Mesenchymal stem cell (in vitro differentiated cells and primary cell): ENCODE data around the gene ZNF71.
"Not testable (repeated sequence)": the region's sequence is repeated elsewhere in the genome, so short reads cannot be mapped to it uniquely, and the experiment has no call there.

Experiments used
- DNase-seq: peaks from one replicate; pipeline ENCODE4 v3.0.0-alpha.2; 2013
- H2AFZ ChIP-seq: one replicate; pipeline ENCODE4 v1.6.1; 2013; ENCODE audit warnings: low read depth, mild to moderate bottlenecking, control low read depth, inconsistent platforms, low read length, moderate library complexity
- H2AK5ac ChIP-seq: 2 replicates; pipeline ENCODE4 v1.6.1; 2013; ENCODE audit warnings: low read length, moderate library complexity, mild to moderate bottlenecking, inconsistent platforms; ENCODE audit not compliant: severe bottlenecking
- H2BK120ac ChIP-seq: one replicate; pipeline ENCODE4 v1.6.1; 2013; ENCODE audit warnings: low read depth, mild to moderate bottlenecking, inconsistent platforms, low read length, moderate library complexity
- H2BK12ac ChIP-seq, 2 experiments: one replicate each; pipeline ENCODE4 v1.6.1; 2013; ENCODE audit warnings: inconsistent platforms in 2 of 2, low read length in 2 of 2, mild to moderate bottlenecking in 2 of 2, moderate library complexity in 2 of 2, control low read depth in 1 of 2
- H2BK15ac ChIP-seq: one replicate; pipeline ENCODE4 v1.6.1; 2013; ENCODE audit warnings: mild to moderate bottlenecking, low read depth, inconsistent platforms; ENCODE audit not compliant: poor library complexity, severe bottlenecking
- H2BK5ac ChIP-seq: 2 replicates; pipeline ENCODE4 v1.6.1; 2013; ENCODE audit warnings: low read depth, mild to moderate bottlenecking, low read length, control low read depth, inconsistent platforms; ENCODE audit not compliant: poor library complexity, severe bottlenecking
- H3K14ac ChIP-seq, 2 experiments: one replicate each; pipeline ENCODE4 v1.6.1; 2013; ENCODE audit warnings: inconsistent platforms in 2 of 2, low read length in 2 of 2, control low read depth in 1 of 2, mild to moderate bottlenecking in 1 of 2, moderate library complexity in 1 of 2
- H3K18ac ChIP-seq, 2 experiments: one replicate each; pipeline ENCODE4 v1.6.1; 2013; ENCODE audit warnings: inconsistent platforms in 2 of 2, low read length in 2 of 2, control low read depth in 1 of 2, low read depth in 1 of 2, mild to moderate bottlenecking in 1 of 2
- H3K23ac ChIP-seq, 2 experiments: one replicate each; pipeline ENCODE4 v1.6.1; 2013; ENCODE audit warnings: inconsistent platforms in 2 of 2, low read length in 2 of 2, mild to moderate bottlenecking in 2 of 2, moderate library complexity in 2 of 2, control low read depth in 1 of 2
- H3K27ac ChIP-seq: 2 replicates; pipeline ENCODE4 v1.5.1; 2013; ENCODE audit warnings: mild to moderate bottlenecking, moderate library complexity, low read length, control low read depth, inconsistent platforms; ENCODE audit not compliant: poor library complexity, severe bottlenecking
- H3K27me3 ChIP-seq, 2 experiments: 2 replicates each; pipeline versions ENCODE4 v1.6.1 to v1.7.0; 2013; ENCODE audit warnings: low read length in 2 of 2, mild to moderate bottlenecking in 2 of 2, moderate library complexity in 2 of 2, control low read depth in 1 of 2, inconsistent platforms in 1 of 2; ENCODE audit not compliant: control insufficient read depth in 1 of 2, insufficient read depth in 1 of 2
- H3K36me3 ChIP-seq, 2 experiments: 2 replicates each; pipeline versions ENCODE4 v1.6.1 to v1.7.0; 2013; ENCODE audit warnings: low read length in 2 of 2, control low read depth in 1 of 2, inconsistent platforms in 1 of 2, low read depth in 1 of 2, mild to moderate bottlenecking in 1 of 2; ENCODE audit not compliant: insufficient read depth in 2 of 2, control insufficient read depth in 1 of 2
- H3K4ac ChIP-seq, 2 experiments: one replicate each; pipeline ENCODE4 v1.6.1; 2013; ENCODE audit warnings: inconsistent platforms in 2 of 2, low read length in 2 of 2, mild to moderate bottlenecking in 2 of 2, moderate library complexity in 2 of 2, control low read depth in 1 of 2, low read depth in 1 of 2
- H3K4me1 ChIP-seq: 2 replicates; pipeline ENCODE4 v1.6.1; 2013; ENCODE audit warnings: low read depth, low read length, control low read depth; ENCODE audit not compliant: control insufficient read depth, insufficient read depth
- H3K4me2 ChIP-seq: 2 replicates; pipeline ENCODE4 v1.6.1; 2013; ENCODE audit warnings: low read length, mild to moderate bottlenecking, inconsistent platforms; ENCODE audit not compliant: poor library complexity, severe bottlenecking
- H3K4me3 ChIP-seq, 2 experiments: 2 replicates each; pipeline versions ENCODE4 v1.5.1 to v1.7.0; 2013; ENCODE audit warnings: low read length in 2 of 2, mild to moderate bottlenecking in 2 of 2, control low read depth in 1 of 2, low read depth in 1 of 2; ENCODE audit not compliant: insufficient read depth in 1 of 2
- H3K79me1 ChIP-seq: replicated peaks from 2 replicates; pipeline ENCODE4 v1.6.1; 2013; ENCODE audit warnings: mild to moderate bottlenecking, control low read depth, low read length, inconsistent platforms; ENCODE audit not compliant: poor library complexity, severe bottlenecking
- H3K9ac ChIP-seq: 2 replicates; pipeline ENCODE4 v1.7.0; 2013; ENCODE audit warnings: mild to moderate bottlenecking, low read length, moderate library complexity
- H3K9me3 ChIP-seq: 2 replicates; pipeline ENCODE4 v1.7.0; 2013; ENCODE audit warnings: mild to moderate bottlenecking, low read length; ENCODE audit not compliant: control insufficient read depth
- H4K8ac ChIP-seq: one replicate; pipeline ENCODE4 v1.6.1; 2013; ENCODE audit warnings: inconsistent platforms, mild to moderate bottlenecking, low read length, moderate library complexity
- H4K91ac ChIP-seq: one replicate; pipeline ENCODE4 v1.6.1; 2013; ENCODE audit warnings: mild to moderate bottlenecking, low read length, inconsistent platforms
- WGBS: methylation state at CpG from one replicate; pipeline ENCODE4 v1.1.7; 2013; ENCODE audit warnings: mixed read lengths; 5-methylcytosine and 5-hydroxymethylcytosine counted together

Gene ZNF71

DNA sequence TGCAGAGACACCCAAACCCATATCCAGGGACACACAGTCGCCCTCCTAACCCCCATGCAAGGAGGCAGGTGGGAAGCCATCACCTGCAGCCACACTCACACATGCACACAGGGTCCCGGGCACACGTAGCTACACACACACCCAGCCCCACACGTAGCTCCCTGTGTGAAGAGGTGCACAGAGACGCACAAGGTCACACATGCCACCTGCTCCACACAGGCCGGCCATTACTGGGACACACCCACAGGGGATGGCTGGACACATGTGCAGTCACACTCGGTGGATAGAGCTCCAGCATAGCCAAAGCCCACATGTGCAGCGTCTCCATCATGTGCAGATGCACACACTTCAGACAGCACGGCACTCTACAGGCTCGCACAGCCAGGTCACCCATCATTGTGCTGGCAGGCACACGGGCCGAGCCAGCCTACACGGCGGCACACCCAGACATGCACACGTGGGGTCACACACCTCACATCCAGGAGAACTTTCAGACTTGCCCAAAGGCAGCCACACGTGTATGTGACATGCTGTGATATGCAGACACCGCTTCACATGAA lies 75.4 kb downstream of the ZNF71 start:
- Histone ChIP-seq H4K8ac (no peak overlapping the region), H3K27me3 (no peaks in the 10 kb centered on the region), H2BK12ac (no peak overlapping the region), H3K4me3 (peak overlapping the region in 1 of 2 experiments; percentile 80), H4K91ac (no peak overlapping the region), H2BK5ac (no peak overlapping the region), H2BK120ac (no peak overlapping the region), H3K4me2 (no peak overlapping the region), H2AFZ (no peak overlapping the region), H3K9ac (no peak overlapping the region), H3K23ac (no peak overlapping the region), H3K4me1 (no peaks in the 10 kb centered on the region), H2AK5ac (no peak overlapping the region), H3K36me3 (no peaks in the 10 kb centered on the region), H3K4ac (no peak overlapping the region), H3K27ac (no peak overlapping the region), H3K14ac (no peak overlapping the region), H2BK15ac (no peak overlapping the region), H3K79me1 (no peaks in the 10 kb centered on the region), H3K9me3 (peaks cover 11% of the 10 kb centered on the region), H3K18ac (no peak overlapping the region)
- WGBS: 70% methylated on average over 17 of the region's 17 CpGs
- DNase-seq: no peak

DNA sequence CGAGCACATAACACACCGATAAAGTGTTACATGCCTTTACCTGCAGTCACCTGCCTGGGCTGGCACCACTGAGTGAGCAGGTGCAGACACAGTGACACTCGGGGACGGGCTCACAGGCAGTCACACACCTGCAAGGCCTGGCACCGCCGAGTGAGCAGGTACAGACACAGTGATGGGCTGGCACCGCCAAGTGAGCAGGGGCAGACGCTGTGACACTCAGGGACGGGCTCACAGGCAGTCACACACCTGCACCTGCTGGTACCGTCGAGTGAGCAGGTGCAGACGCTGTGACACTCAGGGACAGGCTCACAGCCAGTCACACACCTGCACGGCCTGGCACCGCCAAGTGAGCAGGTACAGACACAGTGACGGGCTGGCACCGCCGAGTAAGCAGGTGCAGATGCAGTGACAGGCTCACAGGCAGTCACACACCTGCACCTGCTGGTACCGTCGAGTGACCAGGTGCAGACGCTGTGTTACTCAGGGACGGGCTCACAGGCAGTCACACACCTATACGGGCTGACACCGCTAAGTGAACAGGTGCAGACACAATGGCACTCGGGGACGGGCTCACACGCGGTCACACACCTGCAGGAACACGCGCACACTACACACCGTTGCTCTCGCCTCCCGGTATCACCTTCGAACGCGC lies 76.0 kb downstream of the ZNF71 start:
- H2BK12ac ChIP-seq: no peak overlapping the region
- H3K9me3 ChIP-seq: peaks cover 11% of the 10 kb centered on the region
- H3K27ac ChIP-seq: no peak overlapping the region
- 76% methylated on average over 35 of the region's 35 CpGs for whole genome bisulfite sequencing
- no peak overlapping the region for H3K14ac ChIP-seq
- no peaks in the 10 kb centered on the region for H3K27me3 ChIP-seq
- H2BK15ac ChIP-seq: no peak overlapping the region
- H3K79me1 ChIP-seq: no peaks in the 10 kb centered on the region
- no peak overlapping the region for H3K18ac ChIP-seq
- H4K8ac ChIP-seq: no peak overlapping the region
- no peak overlapping the region for H4K91ac ChIP-seq
- H3K9ac ChIP-seq: peak overlapping the region; percentile 82
- no peak overlapping the region for H2AK5ac ChIP-seq
- H3K4me3 ChIP-seq: peak overlapping the region in 1 of 2 experiments; percentile 80
- no peak overlapping the region for H2BK5ac ChIP-seq
- DNase-seq: no peak
- no peak overlapping the region for H3K4me2 ChIP-seq
- no peak overlapping the region for H3K23ac ChIP-seq
- no peaks in the 10 kb centered on the region for H3K4me1 ChIP-seq
- H2AFZ ChIP-seq: no peak overlapping the region
- H2BK120ac ChIP-seq: no peak overlapping the region
- no peak overlapping the region for H3K4ac ChIP-seq
- H3K36me3 ChIP-seq: no peaks in the 10 kb centered on the region

DNA sequence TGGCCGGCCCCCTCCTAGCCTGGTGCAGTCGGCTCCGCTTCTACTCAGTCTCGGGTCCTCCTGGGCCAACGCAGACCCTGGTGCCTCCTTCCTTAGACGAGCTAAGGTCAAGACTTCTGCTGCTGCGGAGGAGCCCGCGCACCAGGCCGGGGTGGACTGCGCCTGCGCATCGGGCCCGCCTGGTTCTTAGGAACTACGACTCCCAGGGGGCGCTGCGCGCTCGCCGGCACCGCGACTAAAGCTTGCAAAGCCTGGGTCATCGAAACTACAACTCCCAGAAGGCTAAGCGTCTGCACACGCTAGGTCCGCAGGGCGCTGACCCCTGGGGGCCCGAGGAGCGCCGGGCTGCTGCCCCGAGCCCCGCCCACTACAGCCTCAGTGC lies 76.5 kb downstream of the ZNF71 start, which contains the start of gene ZNF835:
TSS of gene ZNF835 (minus strand) at position 145 of the 382 bp plus-strand sequence. CDS start 6,559 bp downstream, outside the sequence.
- H2BK5ac ChIP-seq: no peak within 1 kb of the TSS
- H3K18ac ChIP-seq: no peak within 1 kb of the TSS
- no peaks in the 10 kb centered on the region for H3K4me1 ChIP-seq
- H2AFZ ChIP-seq: no peak within 1 kb of the TSS
- H2AK5ac ChIP-seq: no peak within 1 kb of the TSS
- H2BK12ac ChIP-seq: no peak within 1 kb of the TSS
- 42% methylated on average over 32 of the region's 32 CpGs for WGBS
- no peak within 1 kb of the TSS for H4K8ac ChIP-seq
- H3K36me3 ChIP-seq: no peaks in the 10 kb centered on the region
- no peak within 1 kb of the TSS for H3K4me2 ChIP-seq
- H2BK120ac ChIP-seq: no peak within 1 kb of the TSS
- no peak within 1 kb of the TSS for H3K14ac ChIP-seq
- no peak within 1 kb of the TSS for H4K91ac ChIP-seq
- peak within 1 kb of the TSS in 1 of 2 experiments; percentile 80 for H3K4me3 ChIP-seq
- no peak within 1 kb of the TSS for H2BK15ac ChIP-seq
- no peak within 1 kb of the TSS for H3K23ac ChIP-seq
- H3K27ac ChIP-seq: no peak within 1 kb of the TSS
- no peaks in the 10 kb centered on the region for H3K27me3 ChIP-seq
- H3K9ac ChIP-seq: peak within 1 kb of the TSS; percentile 82
- no peak within 1 kb of the TSS for H3K4ac ChIP-seq
- H3K79me1 ChIP-seq: no peaks in the 10 kb centered on the region
- DNase-seq: no peak
- peaks cover 14% of the 10 kb centered on the region for H3K9me3 ChIP-seq

DNA sequence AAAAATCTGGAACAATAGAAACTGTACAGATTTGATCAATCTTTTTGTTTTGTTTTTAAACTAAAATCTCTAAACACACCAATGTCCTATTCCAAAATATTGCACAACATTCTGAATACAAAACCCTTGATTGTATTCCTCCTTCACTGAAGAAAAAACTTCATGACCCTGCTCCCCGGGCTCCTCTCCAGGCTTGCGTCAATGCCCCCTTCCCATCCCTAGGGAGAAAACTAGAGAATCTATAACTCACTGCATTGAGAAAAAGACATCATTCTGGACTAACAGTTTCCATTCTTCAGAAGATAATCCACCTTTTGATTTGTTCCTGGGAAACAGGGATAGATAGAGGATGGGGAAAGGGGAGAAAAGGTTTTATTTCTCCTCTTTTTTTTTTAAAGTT lies 77.5 kb downstream of the ZNF71 start:
- not testable (repeated sequence) for H3K18ac ChIP-seq, H3K14ac ChIP-seq, H3K27ac ChIP-seq, H3K4me1 ChIP-seq, H3K4me3 ChIP-seq, H4K8ac ChIP-seq, H2AK5ac ChIP-seq, H3K9ac ChIP-seq, H2BK15ac ChIP-seq, H2BK12ac ChIP-seq, H2AFZ ChIP-seq, H2BK120ac ChIP-seq, H3K79me1 ChIP-seq, H2BK5ac ChIP-seq, H3K36me3 ChIP-seq, H3K4ac ChIP-seq, H3K23ac ChIP-seq, H4K91ac ChIP-seq, H3K27me3 ChIP-seq, DNase-seq, H3K4me2 ChIP-seq
- WGBS: 90% methylated on average over 2 of the region's 2 CpGs
- H3K9me3 ChIP-seq: peaks cover 16% of the 10 kb centered on the region
